ENCODE results near the gene PDYN.

PDYN gene

GRCh38 chr20:1946442-1946761, 47.5 kb downstream of the PDYN start:
- no peak for TF ChIP-seq EZH2 (IDR thresholded peaks at IDR 0.05; ENCODE audit: borderline replicate concordance, low read depth, low read length, severe bottlenecking)
- no peak for TF ChIP-seq CTCF (IDR thresholded peaks at IDR 0.05; ENCODE audit: borderline replicate concordance, extremely low read depth, low read length, poor library complexity, severe bottlenecking)
- Histone ChIP-seq H3K27ac (ENCODE audit: low read length) (no peak overlapping the region), H4K20me1 (ENCODE audit: insufficient read depth, low read length) (no peaks in the 10 kb centered on the region; the same call in 1 of the 2 replicates), H3K27me3 (ENCODE audit: insufficient read depth, low read length, poor library complexity) (peaks cover 39% of the 10 kb centered on the region), H2AFZ (ENCODE audit: low read depth, low read length) (no peak overlapping the region), H3K36me3 (ENCODE audit: insufficient read depth, low read length) (no peaks in the 10 kb centered on the region), H3K9ac (ENCODE audit: low read depth, low read length) (no peak overlapping the region), H3K4me1 (ENCODE audit: insufficient read depth, low read length) (no peaks in the 10 kb centered on the region), H3K4me3 (ENCODE audit: low read depth in 1 of 2, low read length in 2 of 2) (no peak overlapping the region), H3K9me3 (ENCODE audit: insufficient read depth, low read length, severe bottlenecking) (no peaks in the 10 kb centered on the region), H3K4me2 (ENCODE audit: insufficient read depth, low read length) (no peak overlapping the region), H3K79me2 (ENCODE audit: insufficient read depth, low read length) (no peaks in the 10 kb centered on the region)
- ATAC-seq (ENCODE audit: insufficient read depth, low read depth) (no peak), DNase-seq (no peak)

- Histone ChIP-seq H2AFZ (ENCODE audit: low read depth, low read length) (no peak overlapping the region), H4K20me1 (ENCODE audit: insufficient read depth, low read length) (no peaks in the 10 kb centered on the region), H3K27me3 (ENCODE audit: insufficient read depth, low read length, poor library complexity) (peaks cover 39% of the 10 kb centered on the region), H3K4me1 (ENCODE audit: insufficient read depth, low read length) (no peaks in the 10 kb centered on the region), H3K27ac (ENCODE audit: low read length) (no peak overlapping the region), H3K79me2 (ENCODE audit: insufficient read depth, low read length) (no peaks in the 10 kb centered on the region), H3K4me2 (ENCODE audit: insufficient read depth, low read length) (no peak overlapping the region), H3K4me3 (ENCODE audit: low read depth in 1 of 2, low read length in 2 of 2) (no peak overlapping the region), H3K9ac (ENCODE audit: low read depth, low read length) (no peak overlapping the region), H3K9me3 (ENCODE audit: insufficient read depth, low read length, severe bottlenecking) (no peaks in the 10 kb centered on the region), H3K36me3 (ENCODE audit: insufficient read depth, low read length) (no peaks in the 10 kb centered on the region)
- no peak for TF ChIP-seq CTCF (IDR thresholded peaks at IDR 0.05; ENCODE audit: borderline replicate concordance, extremely low read depth, low read length, poor library complexity, severe bottlenecking)
- no peak for TF ChIP-seq EZH2 (IDR thresholded peaks at IDR 0.05; ENCODE audit: borderline replicate concordance, low read depth, low read length, severe bottlenecking)
- no peak for DNase-seq
- no peak for ATAC-seq (ENCODE audit: insufficient read depth, low read depth)
Observed at GRCh38 chr20:1945660-1946059, 48.2 kb downstream of the PDYN start.

GRCh38 chr20:1945134-1945618, 48.7 kb downstream of the PDYN start:
- H4K20me1 ChIP-seq (ENCODE audit: insufficient read depth, low read length), result no peaks in the 10 kb centered on the region
- no peaks in the 10 kb centered on the region for H3K36me3 ChIP-seq (ENCODE audit: insufficient read depth, low read length)
- H2AFZ ChIP-seq (ENCODE audit: low read depth, low read length), result no peak overlapping the region
- no peaks in the 10 kb centered on the region for H3K4me1 ChIP-seq (ENCODE audit: insufficient read depth, low read length)
- TF ChIP-seq EZH2 (IDR thresholded peaks at IDR 0.05; ENCODE audit: borderline replicate concordance, low read depth, low read length, severe bottlenecking) (no peak), CTCF (IDR thresholded peaks at IDR 0.05; ENCODE audit: borderline replicate concordance, extremely low read depth, low read length, poor library complexity, severe bottlenecking) (no peak)
- H3K27me3 ChIP-seq (ENCODE audit: insufficient read depth, low read length, poor library complexity), result peaks cover 39% of the 10 kb centered on the region
- DNase-seq (no peak), ATAC-seq (ENCODE audit: insufficient read depth, low read depth) (no peak)
- H3K27ac ChIP-seq (ENCODE audit: low read length), result no peak overlapping the region
- no peak overlapping the region for H3K4me3 ChIP-seq (ENCODE audit: low read depth in 1 of 2, low read length in 2 of 2)
- no peak overlapping the region for H3K4me2 ChIP-seq (ENCODE audit: insufficient read depth, low read length)
- no peaks in the 10 kb centered on the region for H3K9me3 ChIP-seq (ENCODE audit: insufficient read depth, low read length, severe bottlenecking)
- no peak overlapping the region for H3K9ac ChIP-seq (ENCODE audit: low read depth, low read length)
- H3K79me2 ChIP-seq (ENCODE audit: insufficient read depth, low read length), result no peaks in the 10 kb centered on the region
